Thoracic aorta (tissue), 2 donors: ENCODE results near the gene SSX4B. TPM values are rescaled to one million over a fixed set of nuclear protein-coding genes. Genes with fewer than 3 reads are reported as not detected.
"Not testable (repeated sequence)": the region's sequence is repeated elsewhere in the genome, so short reads cannot be mapped to it uniquely, and the experiment has no call there.

Experiments used
- ATAC-seq: fragments of 150-250 bp; one replicate; pipeline ENCODE4 v1.8.0; 2017; ENCODE audit warnings: low read depth; ENCODE audit not compliant: insufficient number of reproducible peaks, low FRiP score
- DNase-seq: peaks from one replicate; pipeline ENCODE4 v3.0.0-alpha.2; 2020; ENCODE audit warnings: low spot score
- H3K27ac ChIP-seq, 2 donors: fragments of 200-600 bp; sonication (generic); 1 replicate in 1 of 2; 2 replicates in 1 of 2; pipeline ENCODE4 v1.5.1; 2016; ENCODE audit warnings: mild to moderate bottlenecking in 2 of 2, moderate library complexity in 2 of 2
- H3K27me3 ChIP-seq: fragments of 200-600 bp; sonication (generic); replicated peaks from 2 replicates; pipeline ENCODE4 v1.6.0; 2016; ENCODE audit warnings: mild to moderate bottlenecking; ENCODE audit not compliant: insufficient read depth
- H3K36me3 ChIP-seq: fragments of 200-600 bp; sonication (generic); one replicate; pipeline ENCODE4 v1.5.1; 2016
- H3K4me1 ChIP-seq, 2 donors: fragments of 200-600 bp; sonication (generic); 1 replicate in 1 of 2; 2 replicates in 1 of 2; pipeline versions ENCODE4 v1.5.1 to v1.6.0; 2016; ENCODE audit warnings: low read depth in 2 of 2, mild to moderate bottlenecking in 1 of 2; ENCODE audit not compliant: control insufficient read depth in 1 of 2
- H3K4me3 ChIP-seq: fragments of 200-600 bp; sonication (generic); 2 replicates; pipeline ENCODE4 v1.5.1; 2016; ENCODE audit warnings: mild to moderate bottlenecking
- H3K9me3 ChIP-seq: fragments of 200-600 bp; sonication (generic); 2 replicates; pipeline ENCODE4 v1.5.1; 2016
- CTCF ChIP-seq: fragments of 200-600 bp; sonication (generic); IDR thresholded peaks from one replicate; pipeline ENCODE4 v1.5.1; 2019; ENCODE audit warnings: antibody characterized with exemption
- total RNA-seq, 2 donors: library from RNA; depleted of rRNA; stranded (reverse); fragments of >200 nt; gene quantifications; one replicate each; pipeline versions ENCODE4 v1.1.0 to v1.2.3, GENCODE V29; 2016

The SSX4B gene
- total RNA-seq, 2 donors from 2014 or later = not detected

- ATAC-seq, H3K27ac ChIP-seq, H3K9me3 ChIP-seq, H3K4me1 ChIP-seq, H3K36me3 ChIP-seq, DNase-seq, H3K4me3 ChIP-seq, H3K27me3 ChIP-seq: not testable (repeated sequence)
These were observed 28.5 kb downstream of the SSX4B start, which contains the start of gene SSX4 for GRCh38 chrX:48383239-48383638. SSX4 (plus strand) TSS chrX:48383539; CDS start chrX:48384054, 515 bp downstream.

DNA sequence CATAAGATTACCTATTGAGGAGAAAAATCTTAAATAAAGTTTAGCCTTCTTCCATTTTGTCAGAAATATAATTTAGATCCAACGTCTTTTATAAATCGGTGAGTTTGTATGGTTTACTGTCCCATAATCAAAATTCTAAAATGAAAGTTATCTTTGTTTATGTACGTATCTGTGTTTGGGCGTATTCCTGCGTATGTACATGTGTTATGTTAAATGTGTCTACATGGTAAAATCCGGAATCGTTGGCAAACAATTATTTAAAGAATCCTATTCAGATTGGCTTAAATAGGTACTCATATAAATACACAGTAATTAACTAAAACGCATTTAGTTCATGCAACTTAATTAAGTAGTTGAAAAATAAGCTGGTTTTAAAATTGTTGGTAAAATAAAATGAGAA, 41.4 kb downstream of the SSX4B start:
- not testable (repeated sequence) for H3K36me3 ChIP-seq, H3K4me1 ChIP-seq, H3K27ac ChIP-seq, H3K9me3 ChIP-seq, H3K4me3 ChIP-seq, DNase-seq, ATAC-seq, H3K27me3 ChIP-seq

- not testable (repeated sequence) for ATAC-seq, H3K36me3 ChIP-seq, H3K9me3 ChIP-seq, H3K4me3 ChIP-seq, H3K27ac ChIP-seq, DNase-seq, H3K4me1 ChIP-seq, H3K27me3 ChIP-seq
These were observed 43.9 kb downstream of the SSX4B start for GRCh38 chrX:48367717-48368408.

DNA sequence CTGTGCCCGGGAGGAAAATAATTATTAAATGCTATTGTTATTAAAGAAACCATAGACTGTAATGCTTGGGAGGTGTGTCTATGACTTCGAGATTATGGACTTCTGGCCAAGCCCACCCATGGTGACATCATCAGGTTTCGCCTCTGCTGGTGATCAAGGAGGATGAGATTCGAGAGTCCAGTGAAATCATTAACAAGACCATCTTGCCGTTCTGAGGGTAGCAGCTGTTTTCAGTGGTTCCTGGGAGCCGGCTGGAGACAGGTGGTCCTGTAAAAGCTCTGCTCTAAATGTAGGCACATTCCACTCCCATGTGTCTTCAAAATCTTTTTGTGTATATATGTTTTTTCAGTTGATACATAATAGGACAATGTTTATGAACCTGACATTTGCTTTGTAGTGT, 52.5 kb downstream of the SSX4B start:
- DNase-seq, H3K9me3 ChIP-seq, H3K27me3 ChIP-seq, H3K4me3 ChIP-seq, H3K4me1 ChIP-seq, ATAC-seq, H3K36me3 ChIP-seq, H3K27ac ChIP-seq: not testable (repeated sequence)

- no peak for ATAC-seq
These were observed 54.1 kb downstream of the SSX4B start for GRCh38 chrX:48357681-48358080.

GRCh38 chrX:48356315-48357094, 55.3 kb downstream of the SSX4B start, which contains the start of gene SSX3:
SSX3 (minus strand) TSS chrX:48356703; CDS start chrX:48355249, 1,454 bp downstream.
- DNase-seq, H3K36me3 ChIP-seq, H3K27me3 ChIP-seq, H3K27ac ChIP-seq, H3K4me3 ChIP-seq, ATAC-seq, H3K4me1 ChIP-seq, H3K9me3 ChIP-seq: not testable (repeated sequence)

More at GRCh38 chrX:48357681-48358080, 54.1 kb downstream of the SSX4B start:
- Histone ChIP-seq H3K4me3 (no peak overlapping the region), H3K27ac (no peak overlapping the region), H3K4me1 (no peaks in the 10 kb centered on the region), H3K9me3 (no peaks in the 10 kb centered on the region), H3K36me3 (no peaks in the 10 kb centered on the region), H3K27me3 (no peaks in the 10 kb centered on the region)
- DNase-seq = no peak
- TF ChIP-seq CTCF = no peak

Other genes with a start within 250 kb of the SSX4B start
- not detected for gene SSX5, start 215.2 kb downstream of the SSX4B start, total RNA-seq
- gene SSX1, start 156.6 kb downstream of the SSX4B start, total RNA-seq = not detected
- gene SSX3, start 55.3 kb downstream of the SSX4B start, total RNA-seq = not detected
- gene SSX4, start 28.4 kb downstream of the SSX4B start, total RNA-seq = not detected
- gene SLC38A5, start 58.3 kb upstream of the SSX4B start, total RNA-seq = 1 to 10 TPM; 3.4 to 4.9 TPM
- gene FTSJ1, start 64.2 kb upstream of the SSX4B start, total RNA-seq = 10 to 100 TPM; 44.7 to 61.0 TPM
- gene PORCN, start 97.0 kb upstream of the SSX4B start, total RNA-seq = 10 to 100 TPM; 15.0 to 19.1 TPM
- 10 to 100 TPM in 1 of 2 donors, 1 to 10 TPM in 1; 3.5 to 18.8 TPM for gene EBP, start 109.8 kb upstream of the SSX4B start, total RNA-seq
- gene TBC1D25, start 127.8 kb upstream of the SSX4B start, total RNA-seq = 10 to 100 TPM; 11.4 to 13.6 TPM
- 100 to 1,000 TPM; 199 to 230 TPM for gene RBM3, start 162.5 kb upstream of the SSX4B start, total RNA-seq
- gene WDR13, start 185.5 kb upstream of the SSX4B start, total RNA-seq = 100 to 1,000 TPM; 119 to 145 TPM